ENCODE data around the gene GRAMD4. TPM values are rescaled to one million over a fixed set of nuclear protein-coding genes. Genes with fewer than 3 reads are reported as not detected.
A peak's percentile ranks its signal among the peaks of the same experiment; 100 is the strongest.
"Not testable (repeated sequence)": the region's sequence is repeated elsewhere in the genome, so short reads cannot be mapped to it uniquely, and the experiment has no call there.

The GRAMD4 gene
- total RNA-seq, 1 donor from 2014 or later, result 24.8 TPM

DNA sequence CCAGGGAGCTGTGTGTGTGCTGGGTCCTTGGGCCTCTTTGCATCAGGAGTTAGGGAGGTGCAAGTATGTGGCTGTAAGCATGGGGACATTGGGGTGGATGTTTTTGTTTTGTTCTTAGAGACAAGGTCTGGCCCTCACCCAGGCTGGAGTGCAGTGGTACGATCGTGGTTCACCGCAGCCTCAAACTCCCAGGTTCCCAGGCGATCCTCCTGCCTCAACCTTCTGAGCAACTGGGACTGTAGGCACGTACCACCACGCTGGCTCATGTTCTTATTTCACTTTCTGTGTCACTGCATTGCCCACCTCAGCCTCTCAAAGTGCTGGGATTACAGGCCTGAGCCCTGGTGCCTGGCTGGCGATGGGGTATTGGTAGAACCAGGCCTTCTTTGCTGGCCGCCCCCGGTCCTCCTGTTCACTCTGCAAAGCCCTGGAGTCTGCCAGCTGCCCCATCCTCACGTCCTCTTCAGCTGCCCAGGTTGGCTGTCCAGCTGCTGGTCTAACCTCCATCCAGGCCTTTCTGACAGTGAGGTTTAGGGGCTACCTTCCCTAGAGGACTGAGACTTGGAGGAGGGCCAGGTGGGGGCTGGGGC lies 851 bp upstream of the GRAMD4 start:
- no peak for DNase-seq

DNA sequence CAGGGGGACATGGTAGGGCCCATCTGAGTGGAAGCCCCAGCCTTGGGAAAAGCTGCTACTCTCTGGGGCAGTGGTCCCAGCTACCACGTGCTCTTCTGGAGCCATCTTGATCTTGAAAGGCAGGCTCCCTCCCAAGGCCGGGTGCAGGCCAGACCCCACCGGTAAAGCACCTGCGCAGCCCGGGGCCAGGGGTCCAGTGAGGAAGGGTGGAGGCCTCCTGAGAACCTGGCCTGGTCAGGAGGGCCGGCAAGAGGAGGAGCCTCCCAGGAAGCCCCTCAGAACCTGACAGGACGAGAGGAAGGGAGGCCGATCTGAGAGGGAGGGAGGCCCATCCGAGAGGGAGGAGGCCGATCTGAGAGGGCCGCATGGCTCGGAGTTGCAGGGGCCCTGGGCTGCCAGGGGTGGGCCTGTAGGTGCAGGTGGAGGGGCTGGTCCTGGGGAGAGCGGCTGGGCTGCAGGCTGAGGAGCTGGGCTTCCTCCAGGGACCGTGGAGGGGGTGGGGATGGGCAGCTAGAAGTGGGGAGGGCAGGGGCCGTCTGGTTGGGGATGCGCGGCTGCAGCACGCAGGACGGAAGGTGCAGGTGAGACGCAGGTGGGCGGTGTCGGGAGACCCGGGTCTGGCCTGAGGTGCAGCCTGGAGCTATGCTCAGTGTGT lies 529 bp downstream of the GRAMD4 start:
- no peak for DNase-seq

DNA sequence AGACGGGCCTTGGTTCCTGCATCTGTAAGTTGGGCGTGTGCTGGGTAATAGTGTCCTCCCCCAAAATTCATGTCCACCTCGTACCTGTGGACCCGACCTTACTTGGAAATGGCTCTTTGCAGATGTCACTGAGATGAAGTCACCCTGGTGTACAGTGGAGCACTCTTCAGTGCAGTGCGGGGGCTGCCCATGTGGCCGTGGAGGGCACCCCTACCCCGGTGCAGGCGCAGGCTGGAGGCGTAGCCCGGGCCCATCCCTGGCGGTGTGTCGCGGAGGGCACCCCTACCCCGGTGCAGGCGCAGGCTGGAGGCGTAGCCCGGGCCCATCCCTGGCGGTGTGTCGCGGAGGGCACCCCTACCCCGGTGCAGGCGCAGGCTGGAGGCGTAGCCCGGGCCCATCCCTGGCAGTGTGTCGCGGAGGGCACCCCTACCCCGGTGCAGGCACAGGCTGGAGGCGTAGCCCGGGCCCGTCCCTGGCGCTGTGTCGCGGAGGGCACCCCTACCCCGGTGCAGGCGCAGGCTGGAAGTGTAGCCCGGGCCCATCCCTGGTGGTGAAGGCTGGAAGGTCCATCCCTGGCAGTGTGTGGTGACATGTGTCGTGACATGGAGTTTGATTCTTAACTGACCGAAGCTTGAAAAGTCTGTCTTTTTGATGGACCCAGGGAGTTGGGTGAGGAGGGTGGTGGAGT lies 1.2 kb downstream of the GRAMD4 start:
- DNase-seq, result not testable (repeated sequence)

DNA sequence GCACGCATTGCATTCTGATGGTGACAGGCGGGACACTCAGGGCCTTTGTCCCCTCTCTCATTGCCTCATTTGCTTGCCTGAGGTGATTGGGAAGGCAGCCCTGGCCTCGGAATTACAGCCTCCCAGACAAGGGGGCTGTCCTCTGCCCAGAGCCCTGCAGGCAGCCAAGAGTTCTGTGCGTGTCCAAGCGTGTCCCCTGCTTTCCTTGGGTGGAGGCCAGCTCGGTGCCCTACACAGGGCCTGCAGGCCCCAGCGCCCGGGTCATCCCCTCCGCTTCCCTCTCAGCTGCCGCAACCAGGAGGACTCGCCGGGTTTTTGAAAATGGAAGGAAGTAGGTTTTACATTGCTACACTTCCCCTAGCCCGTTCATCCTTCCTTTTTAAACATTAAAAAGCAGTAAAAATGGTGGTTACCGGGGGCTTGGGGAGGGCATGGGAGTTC lies 1.9 kb downstream of the GRAMD4 start:
- peak; percentile 66 for DNase-seq

DNA sequence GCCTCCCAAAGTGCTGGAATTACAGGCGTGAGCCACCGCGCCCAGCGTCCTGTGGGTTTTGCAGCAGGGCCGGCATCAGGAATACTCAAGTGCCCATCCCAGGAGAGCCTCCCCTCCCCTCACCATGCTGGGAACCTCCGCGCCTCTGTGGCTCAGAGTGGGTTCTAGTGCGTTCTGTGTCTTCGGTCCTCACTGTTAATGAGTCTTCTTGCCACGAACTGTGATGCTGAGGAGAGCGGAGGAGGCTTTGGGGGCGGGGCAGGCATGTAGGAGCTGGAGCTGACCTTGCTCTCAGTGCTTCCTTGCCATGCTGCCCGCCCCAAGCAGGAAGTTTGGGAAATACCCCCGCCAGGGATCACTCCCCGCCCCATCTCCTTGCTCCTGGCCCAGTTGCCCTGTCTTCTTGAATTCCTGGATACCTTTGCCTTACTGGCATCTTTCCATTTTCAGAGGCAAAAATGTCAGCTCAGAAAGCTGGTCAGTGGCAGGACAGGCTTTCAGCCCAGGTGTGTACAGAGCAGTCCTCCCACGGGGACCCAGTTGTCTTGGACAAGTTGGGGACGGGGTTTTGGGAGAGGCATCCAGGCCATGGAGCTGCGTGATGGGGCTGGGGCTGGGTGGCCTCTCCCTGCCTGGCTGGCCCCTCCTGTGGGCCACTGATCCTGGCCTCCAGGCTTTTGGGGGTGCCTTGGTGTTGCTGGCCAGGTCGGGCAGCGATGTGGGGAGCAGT lies 5.1 kb downstream of the GRAMD4 start:
- DNase-seq, result no peak

DNA sequence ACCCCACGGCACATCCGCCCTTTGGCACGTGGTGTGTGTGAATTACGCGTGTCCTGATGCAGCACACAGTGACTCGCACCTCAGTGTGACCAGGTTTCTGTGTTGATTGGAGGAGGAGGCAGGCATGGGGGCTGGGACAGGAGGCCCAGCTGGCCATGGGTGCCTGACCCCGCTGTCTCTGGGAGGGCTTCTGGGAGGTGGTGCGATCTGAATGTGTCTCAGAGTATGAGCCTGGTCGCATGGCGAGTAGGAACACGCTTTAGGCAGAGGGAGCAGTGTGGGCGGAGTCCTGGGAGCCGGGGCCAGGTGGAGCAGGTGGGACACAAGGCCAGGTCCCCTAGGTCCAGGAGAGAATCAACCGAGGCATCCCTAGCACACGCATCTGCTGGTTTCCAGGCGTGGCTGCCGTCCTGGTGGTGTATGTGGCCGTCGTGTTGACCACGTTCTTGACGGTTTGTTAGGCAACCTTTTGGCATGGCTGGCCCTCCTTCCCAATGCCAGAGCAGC lies 5.7 kb downstream of the GRAMD4 start:
- no peak for DNase-seq

DNA sequence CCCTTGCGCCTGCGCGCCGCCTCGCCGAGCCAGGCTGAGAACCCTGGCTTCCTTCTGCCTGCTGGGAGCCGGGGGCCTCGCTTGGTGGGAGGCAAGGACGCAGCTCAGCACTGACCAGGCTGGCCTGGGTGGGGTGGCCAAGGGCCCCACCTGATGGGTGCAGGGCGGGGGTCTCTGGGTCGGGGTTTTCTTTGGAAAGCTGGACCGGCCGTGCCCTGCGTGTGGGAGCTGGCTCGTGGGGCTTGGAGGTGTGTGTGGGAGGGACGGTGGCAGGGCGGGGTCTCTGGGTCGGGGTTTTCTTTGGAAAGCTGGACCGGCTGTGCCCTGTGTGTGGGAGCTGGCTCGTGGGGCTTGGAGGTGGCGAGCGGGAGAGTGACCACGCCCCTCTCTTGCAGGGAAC lies 6.2 kb downstream of the GRAMD4 start:
- DNase-seq, result no peak

DNA sequence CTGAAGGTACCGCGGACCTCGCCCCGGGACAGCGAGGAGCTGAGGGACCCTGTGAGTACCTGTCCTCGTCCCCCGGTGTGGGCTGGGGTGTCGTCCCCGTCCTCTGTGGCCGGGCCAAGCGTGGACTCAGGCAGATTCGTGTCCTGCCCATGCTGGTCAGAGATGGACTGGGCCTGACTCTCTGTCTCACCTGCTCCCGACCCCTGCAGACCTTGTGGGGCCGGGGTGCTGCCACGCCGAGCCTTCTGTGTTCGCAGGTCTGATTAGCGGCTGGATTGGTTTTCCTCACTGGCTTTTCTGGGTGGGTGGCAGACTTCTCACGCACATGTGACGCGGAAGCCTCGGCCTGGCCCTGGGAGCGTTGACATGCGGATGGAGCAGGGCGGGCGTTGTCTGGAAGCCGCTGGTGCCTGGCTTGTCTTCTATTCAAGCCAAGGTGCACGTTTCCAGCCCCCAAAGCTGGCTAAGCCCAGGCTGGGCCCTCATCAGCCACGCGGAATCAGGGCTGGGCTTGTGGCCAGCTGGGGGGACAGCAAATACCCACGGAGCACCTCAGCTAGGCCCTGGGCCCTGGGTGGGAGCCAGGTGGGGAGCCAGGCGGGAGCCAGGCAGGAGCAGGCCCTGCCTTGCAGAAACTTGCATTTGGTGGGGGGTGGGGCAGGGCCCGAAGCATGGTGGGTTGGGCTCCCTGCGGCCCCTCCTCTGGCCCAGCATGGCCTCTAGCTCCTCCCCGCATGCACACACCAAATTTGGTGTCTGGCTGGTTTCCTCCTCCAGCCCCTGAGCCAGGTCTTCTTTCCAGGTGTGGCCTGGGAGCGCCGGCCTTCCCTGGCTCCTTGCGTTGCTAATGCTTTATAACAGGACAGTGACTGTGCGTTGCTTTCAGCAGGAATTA lies 7.0 kb downstream of the GRAMD4 start:
- peak; percentile 70 for DNase-seq

DNA sequence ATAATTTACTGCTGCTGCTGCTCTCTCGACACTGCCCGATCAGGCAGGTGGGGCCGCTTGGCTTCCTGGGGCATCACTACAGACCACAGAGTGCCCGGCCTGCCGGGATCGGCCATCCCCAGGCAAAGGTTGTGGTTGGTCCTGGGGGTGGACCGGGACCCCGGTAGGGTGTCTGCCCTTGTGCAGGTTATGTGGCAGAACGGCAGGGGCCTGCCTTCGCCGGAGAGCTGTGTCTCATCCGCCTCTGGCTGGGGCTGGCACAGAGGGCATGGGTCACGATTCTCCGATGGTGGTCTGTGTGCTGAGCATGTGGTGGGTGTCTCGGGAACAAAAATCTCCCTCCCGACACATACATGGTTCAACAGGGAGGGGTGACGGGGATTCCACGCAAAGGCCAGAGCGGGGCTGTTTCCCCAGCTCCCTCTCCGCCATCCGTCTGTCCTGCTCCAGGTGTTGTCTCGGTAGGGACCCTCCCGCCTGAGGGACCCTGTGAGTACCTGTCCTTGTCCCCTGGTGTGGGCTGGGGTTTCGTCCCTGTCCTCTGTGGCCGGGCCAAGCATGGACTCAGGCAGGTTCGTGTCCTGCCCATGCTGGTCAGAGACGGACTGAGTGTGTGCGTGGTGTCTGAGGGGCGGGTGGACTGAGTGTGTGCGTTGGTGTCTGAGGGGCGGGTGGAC lies 7.8 kb downstream of the GRAMD4 start:
- no peak for DNase-seq

DNA sequence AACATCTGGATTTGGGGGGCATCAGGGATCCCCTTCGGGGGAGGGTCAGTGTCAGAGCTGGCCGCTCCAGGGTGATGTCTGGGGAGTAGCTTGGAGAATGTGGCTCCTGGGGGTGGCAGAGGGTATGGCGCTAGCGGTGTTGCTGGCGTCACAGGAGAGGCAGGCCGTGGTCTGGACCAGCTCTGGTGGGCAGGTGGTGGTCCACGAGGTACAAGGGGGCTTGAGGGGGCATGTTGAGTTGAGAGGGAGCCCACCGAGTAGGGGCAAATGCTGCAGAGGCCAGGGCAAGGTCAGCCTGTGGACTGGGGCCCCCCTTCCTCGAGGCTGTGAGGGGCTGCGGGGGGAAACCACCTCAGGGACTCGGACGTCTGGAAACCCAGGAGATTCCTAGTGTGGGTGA lies 8.6 kb downstream of the GRAMD4 start:
- DNase-seq, result no peak

DNA sequence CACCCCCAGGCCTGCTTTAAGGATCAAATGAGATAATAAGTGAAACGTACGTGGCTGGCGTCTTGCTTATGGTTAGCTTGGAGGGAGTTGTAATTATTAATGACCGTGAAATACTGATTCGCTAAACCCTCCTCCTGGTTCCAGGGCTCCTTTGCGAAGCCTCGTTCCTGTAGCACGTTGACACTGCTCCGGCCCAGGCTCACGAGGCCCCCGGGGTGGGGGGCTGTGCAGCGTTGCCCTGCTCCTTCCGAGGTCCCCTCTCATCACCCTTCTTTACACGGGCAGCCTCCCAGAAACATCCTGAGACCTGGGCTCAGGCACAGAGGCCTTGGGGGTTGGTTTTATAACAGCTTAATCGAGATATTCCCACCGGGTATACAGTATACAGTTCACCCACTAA lies 9.1 kb downstream of the GRAMD4 start:
- no peak for DNase-seq

DNA sequence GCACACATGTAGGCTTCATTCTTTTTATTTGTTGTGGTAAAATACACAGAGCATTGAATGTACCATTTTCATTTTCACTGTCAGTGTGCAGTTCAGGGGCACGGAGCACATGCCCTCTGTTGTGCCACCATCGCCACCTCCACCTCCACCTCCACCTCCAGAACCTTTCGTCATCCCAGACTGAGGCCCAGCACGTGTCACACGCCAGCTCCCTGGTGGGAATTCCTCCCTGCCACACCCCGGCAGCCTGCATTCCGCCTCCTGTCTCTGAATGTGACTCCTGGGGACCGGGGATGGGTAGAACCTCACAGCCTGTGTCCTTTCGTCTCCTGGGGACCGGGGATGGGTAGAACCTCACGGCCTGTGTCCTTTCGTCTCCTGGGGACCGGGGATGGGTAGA lies 10.9 kb downstream of the GRAMD4 start:
- DNase-seq, result no peak

DNA sequence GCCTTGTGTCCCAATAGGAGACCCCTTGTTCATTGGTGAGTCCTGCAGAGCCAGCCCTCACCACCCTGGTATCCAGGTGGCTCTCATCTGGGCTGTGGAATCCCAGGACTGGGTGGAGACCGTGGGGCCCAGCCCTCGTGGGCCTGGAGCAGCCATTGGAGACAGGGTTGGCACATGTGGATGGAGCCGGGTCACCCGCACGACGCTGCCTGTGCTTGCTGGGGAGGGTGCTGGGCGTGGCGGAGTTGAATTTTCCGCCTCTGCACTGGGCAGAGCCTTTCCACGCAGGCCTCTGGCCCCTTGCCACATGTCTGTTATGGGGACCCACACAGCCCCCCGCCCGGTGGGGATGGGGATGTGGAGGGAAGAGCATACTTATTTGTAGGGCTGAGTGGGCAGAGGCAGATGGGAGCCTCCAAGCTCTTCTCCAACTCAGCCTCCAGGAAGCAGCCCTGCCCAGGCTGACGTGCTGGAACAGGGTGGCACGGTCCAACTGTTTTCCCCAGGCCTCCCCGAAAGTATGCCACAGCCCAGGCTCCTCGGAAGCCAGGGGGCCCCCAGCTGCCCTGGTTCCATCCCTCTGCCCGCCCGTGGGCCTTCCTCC lies 12.6 kb downstream of the GRAMD4 start:
- no peak for DNase-seq

DNA sequence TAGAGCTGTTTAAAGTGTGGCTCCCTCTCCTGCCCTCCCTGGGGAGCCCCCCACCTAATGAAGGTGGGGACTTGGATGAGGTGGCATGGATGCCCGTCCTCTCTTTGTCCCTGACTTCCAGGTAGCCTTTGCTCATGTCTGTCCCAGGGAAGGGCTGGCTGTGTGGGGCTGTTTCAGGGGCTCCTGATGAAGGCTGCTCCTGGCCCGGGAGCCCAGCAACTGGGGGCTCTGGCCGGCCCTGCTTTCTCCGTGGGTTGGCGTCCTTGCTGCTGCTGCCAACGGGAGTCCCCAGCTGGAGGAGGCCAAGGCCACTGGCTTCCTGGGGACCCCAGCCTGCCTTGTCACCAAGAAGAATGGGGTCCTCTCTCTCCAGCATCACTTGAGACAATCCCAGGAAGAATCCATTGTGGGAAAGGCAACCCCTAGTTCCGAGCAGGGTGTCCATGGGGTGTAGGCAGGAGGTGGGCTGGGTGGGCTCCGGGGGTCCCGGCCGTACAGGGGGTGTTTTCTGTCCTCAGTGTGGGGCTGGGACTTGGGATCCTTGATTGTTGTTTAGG lies 13.2 kb downstream of the GRAMD4 start:
- no peak for DNase-seq

DNA sequence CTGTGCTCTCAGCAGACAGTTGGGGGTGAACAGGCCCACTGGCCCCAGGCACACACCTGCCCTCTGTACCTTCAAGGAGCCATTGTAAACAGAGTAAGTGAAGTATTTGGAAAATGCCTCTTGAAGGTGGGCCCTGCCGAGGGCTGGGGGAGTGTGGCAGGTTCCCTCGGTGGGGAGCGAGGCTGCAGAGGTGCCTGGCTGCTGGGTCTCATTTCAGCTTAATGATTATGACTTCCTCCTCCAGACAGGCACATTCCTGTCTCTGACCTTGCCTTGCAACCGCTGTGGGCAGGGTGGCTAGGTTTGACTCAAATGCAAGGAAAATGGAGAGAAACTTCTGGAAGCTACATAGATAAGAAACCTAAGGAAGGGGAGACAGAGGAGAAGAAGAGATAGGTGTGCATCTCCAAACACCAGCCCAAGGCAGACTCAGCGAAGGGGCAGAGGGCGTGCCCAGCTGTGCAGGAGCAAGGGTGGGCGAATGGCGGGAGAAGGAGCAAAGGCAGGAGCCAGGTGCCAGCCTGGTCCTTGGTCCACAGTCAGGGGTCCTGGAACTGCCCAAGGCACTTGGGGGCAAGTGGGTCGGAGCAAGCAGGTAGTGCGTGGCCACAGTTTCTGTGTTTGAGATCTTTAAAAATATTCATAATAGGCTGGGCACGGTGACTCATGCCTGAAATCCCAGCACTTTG lies 14.0 kb downstream of the GRAMD4 start:
- DNase-seq, result no peak

DNA sequence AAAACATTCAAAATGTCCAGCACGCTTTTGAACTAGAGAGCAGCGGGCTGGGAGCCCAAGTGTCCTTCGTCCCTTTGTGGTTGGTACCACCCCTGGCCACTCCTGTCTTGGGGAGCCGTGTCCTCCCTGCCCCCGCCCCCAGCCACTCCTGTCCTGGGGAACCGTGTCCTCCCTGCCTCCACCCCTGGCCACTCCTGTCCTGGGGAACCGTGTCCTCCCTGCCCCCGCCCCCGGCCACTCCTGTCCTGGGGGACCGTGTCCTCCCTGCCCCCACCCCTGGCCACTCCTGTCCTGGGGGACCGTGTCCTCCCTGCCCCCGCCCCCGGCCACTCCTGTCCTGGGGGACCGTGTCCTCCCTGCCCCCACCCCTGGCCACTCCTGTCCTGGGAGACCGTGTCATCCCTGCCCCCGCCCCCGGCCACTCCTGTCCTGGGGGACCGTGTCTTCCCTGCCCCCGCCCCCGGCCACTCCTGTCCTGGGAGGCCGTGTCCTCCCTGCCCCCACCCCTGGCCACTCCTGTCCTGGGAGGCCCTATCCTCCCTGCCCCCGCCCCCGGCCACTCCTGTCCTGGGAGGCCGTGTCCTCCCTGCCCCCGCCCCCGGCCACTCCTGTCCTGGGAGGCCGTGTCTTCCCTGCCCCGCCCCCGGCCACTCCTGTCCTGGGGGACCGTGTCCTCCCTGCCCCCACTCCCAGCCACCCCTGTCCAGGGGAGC lies 14.9 kb downstream of the GRAMD4 start:
- not testable (repeated sequence) for DNase-seq

DNA sequence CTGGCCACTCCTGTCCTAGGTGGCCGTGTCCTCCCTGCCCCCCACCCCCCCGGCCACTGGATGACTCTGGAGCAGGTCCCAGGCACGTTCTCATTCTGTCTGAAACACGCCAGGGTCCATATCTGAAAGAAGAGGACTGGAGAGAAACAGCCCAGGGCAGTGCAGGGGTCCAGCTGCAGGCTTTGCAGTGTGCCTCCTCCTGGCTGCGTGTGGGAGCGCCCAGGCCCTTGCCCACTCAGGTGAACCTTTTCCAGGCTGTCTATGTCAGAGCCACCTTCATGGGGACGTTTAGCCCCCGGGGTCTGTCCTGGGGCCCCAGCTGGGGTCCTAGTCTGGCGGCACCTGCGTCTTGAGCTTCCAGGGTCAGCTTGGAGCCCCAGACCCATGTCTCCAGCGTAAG lies 15.6 kb downstream of the GRAMD4 start:
- DNase-seq, result no peak

DNA sequence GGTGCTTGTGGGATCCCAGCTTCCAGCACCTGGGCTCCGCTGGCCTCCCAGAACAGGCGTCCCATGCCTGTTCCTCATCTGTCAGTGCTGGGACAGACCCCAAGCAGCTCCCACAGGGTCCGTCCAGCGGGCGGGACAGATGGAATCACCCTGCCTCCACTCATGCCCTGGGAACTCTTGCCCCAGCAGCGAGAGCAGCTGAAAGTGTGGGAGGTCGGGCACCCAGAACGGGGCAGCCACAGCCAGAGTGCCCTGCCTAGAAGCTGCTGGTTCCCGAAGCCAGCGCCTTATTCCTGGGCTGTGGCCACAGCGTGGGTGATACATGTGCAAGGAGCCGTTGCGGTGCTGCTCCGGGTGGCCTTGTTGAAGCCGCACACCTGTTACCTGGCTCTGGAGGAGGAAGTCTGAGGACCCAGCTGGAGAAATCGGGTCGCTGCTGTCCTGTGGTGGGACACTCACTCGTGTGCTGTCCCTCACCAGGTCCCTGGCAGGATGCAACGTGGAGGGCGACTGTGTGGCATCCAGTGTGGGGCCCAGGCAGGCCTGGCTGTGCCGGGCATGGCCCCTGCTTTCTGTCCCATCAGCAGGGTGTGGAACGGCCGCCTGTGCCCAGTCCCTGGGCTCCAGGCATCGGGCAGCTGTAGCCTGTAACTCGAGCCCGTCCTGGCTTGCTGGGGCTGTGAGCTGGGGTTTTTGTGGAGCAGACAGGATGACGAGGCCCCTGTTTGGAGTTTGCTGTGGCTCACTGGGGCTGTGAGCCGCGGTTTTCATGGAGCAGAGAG lies 16.2 kb downstream of the GRAMD4 start:
- DNase-seq, result peak; percentile 81

Measured in tongue (tissue), 2 donors.